Measurements from ENCODE around the gene MMEL1.
"Not testable (repeated sequence)": the region's sequence is repeated elsewhere in the genome, so short reads cannot be mapped to it uniquely, and the experiment has no call there.

The MMEL1 gene

DNA sequence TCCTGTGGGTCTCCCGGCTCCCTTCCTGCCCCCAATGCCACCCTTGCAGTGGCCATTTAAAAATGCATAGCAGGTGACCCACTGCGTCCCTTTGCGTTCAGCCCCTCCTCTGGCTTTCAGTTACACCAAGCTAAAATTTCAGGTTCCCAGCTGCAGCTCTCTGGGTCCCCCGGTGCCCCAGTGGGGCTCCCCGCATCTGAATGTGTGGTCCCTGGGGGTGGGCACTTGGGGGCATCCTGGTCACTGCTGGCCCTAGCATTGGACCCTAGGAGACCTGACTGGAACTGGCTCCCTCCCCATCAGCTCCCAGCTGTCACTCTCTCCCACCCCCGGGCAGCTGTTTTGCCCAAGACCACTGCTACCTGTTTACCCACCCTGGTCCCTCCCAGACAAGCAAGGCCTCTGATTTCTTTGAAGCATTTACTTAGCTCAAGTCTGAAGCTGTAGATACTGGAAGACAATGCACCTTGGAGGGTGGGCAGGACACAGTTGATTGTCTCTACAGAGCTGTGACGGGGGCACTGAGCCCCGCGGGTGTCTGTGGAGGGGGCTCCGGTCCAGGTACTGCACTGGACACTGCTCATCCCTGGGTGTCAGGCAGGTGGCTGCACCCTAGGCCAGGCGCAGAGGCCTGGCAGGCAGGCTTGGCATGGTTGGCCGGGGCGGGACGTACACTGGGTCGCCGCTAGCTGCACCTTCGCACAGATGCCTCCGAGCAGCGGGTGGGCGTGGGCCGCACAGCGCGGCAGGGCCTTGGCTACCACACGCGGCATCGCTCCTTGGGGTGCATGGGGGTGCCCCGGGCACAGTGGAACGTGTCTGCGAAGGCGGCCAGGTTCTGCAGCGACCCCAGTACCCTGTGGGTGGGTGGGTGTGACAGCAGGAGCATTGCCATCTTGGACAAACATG, 42.3 kb downstream of the MMEL1 start:
- DNase-seq = no peak

GRCh38 chr1:2589431-2590232, 43.2 kb downstream of the MMEL1 start:
- DNase-seq = no peak

DNA sequence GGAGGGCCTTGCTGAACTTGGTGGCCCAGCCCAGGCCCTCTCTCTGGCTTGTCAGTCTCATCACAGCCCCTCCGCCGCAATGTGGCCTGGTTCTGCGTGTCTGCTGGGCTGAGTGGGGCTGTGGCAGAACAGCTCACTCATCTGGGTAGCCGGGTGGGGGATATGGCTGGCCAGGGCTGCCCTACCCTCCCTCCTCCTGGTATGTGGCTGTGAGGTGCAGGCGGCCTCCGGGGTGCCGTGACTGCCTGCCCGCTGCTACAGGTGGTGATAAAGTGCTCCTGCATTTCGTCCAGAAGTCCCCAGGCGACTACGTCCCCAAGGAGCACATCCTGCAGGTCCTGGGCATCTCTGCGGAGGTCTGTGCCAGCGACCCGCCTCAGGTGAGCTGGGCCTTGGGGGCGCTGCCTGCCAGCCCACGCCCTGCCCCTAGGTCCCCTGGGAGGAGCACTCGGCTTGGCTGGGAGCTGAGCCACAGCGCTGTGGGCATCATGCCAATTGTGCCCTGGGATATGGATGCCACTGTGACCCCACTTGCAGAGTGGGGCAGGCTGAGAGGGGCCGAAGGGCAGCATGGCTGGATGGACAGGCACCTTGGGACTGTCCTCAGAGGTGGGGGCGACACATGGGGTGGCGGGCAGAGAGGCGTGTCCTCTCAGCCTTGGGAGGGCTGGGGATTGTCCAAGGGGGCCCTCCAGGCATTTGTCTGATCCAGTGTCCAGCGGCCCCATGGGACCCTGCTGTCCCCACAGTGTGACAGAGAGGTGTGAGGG, 44.0 kb downstream of the MMEL1 start:
- DNase-seq = no peak

DNA sequence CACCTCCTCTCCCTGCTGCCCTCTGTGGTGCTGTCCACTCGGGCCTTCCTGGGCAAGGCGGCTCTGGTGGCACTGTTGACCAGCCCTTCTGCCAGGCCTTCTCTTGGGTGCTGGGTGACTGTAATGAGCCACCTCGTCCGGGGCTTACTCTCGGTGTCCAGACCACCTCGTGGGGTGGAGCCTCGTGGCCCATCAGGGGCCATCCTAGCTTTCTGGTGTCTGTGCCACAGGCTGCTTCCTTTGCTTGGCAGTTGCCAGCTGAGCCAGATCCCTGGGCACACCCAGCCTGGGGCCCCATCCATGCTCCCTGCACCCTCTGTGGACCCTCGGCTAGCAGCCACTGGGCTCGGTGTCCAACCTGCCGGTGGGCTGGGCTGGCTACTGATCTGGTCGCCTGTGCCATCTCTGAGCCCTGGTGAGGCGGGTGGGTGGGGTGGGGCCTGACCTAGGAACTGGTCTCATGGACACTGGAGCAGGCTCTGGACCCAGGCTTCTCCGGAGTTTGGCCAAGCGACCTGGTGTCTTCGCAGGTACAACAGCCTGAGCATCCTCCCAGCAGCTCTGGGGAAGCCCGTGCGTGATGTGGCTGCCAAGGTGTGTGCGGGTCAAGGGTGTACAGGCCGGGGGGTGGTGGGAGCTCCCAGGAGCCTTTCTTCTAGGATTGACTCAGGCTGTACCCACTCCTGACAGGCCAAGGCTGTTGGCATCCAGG, 44.8 kb downstream of the MMEL1 start:
- no peak for DNase-seq

DNA sequence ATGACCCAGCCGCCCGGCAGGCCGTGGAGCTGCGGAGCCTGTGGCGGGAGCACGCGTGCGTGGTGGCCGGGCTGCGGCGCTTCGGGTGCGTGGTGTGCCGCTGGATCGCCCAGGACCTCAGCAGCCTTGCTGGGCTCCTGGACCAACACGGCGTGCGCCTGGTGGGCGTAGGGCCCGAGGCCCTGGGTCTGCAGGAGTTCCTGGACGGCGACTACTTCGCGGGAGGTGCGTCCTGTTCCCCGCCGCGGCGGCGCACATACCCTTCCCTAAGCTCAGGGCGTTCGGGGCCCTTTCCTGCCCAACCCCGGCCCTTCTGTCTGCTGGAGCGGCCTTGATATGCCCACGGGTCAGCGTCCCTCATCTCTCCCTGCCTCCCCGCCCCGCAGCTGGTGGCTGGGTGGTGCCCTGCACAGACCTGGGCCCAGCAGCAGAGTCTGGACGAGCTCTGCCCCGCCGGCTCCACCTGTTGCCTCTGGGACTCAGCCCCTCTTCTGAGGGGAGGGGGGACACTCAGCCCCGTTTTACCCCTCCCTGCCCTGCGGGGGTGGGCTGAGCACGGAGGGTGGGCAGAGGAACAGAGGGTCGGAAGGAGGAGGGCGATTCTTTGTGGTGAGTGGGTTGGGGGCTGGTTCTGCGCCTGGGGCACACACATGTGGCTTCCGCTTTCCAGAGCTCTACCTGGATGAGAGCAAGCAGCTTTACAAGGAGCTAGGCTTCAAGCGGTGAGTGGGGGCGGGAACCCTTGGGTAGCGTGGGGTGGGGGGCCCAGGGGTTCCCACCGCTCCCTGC, 45.6 kb downstream of the MMEL1 start:
- peak in 1 of 2 experiments; percentile 32 for DNase-seq

DNA sequence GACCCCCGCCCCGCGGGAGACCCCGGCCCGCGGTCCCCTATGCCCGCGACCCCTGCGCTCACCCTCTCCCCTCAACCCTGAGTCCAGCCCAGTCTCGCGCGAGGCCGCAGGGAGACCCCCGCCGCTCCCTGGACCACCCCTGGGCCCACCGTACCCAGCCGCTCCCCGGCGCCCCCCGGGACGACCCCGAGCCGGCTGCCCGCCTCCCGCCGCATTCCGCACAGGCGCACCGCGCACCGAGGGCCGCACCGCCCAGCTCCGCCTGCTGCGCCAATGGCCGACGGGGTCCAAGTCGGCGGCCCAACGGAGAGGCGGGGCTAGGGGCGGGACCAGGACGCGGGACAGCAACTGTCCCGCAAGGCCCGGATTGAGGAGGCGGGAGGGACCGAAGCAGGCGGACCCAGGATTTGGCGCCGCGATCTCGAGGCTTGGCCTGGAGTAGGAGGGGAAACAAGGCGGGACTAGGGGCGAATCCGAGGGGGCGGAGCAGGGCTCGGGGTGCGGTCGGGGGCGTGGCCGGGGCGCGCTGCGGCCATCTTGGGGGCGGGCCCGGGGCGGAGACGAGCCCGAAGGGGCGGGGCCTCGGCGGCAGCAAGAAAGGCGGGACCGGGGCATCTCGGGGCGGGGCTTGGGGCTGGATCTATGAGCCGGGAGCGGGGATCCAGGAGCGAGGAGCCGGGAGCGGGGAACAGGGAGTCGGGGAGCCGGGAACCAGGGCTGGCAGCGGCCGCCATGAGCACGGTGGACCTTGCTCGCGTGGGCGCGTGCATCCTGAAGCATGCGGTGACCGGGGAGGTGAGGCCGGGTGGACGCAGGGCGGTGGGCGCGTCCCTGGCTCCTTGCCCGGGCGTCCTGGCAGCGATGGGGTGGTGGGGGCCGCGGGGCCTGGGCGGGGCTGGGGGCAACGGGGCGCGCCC, 46.4 kb downstream of the MMEL1 start, which contains the start of gene PRXL2B:
TSS of gene PRXL2B (plus strand) at position 624 of the 917 bp plus-strand sequence. CDS start at position 733, 109 bp downstream.
- peak; percentile 97 to 99 for DNase-seq

DNA sequence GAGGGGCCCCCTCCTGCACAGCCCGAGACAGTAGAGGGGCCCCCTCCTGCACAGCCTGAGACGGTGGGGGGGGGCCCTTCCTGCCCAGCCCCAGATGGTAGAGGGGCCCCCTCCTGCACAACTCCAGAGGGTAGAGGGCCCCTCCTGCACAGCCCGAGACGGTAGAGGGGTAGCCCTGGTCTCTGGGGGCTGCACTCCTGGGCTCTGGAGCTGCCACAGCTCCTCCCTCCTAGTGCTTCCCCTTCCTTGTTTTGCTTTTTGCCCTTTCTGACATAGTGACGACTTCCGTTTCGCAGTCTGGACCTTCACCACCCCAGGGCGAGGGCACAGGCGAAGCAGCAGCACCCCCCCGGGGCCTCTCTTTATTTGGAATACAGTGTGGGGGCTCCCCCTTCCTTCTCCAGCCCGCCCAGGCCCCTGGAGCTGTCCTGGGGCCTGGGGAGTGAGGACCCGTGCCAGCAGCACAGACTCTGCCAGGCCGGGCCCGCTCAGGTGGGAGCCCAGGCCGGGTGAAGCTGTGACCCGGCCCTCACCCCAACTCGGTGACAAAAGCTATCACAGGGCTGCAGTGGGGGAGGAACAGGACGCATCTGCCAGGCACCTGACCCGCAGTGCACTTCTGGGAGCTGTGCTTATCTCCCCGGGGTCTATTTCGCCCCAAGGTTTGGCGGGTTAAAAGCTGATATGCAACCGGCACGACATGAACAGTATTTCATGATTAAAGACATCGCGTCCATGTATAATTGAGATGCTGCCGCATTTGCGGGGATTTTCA, 47.3 kb downstream of the MMEL1 start:
- DNase-seq = peak; percentile 18 to 34

DNA sequence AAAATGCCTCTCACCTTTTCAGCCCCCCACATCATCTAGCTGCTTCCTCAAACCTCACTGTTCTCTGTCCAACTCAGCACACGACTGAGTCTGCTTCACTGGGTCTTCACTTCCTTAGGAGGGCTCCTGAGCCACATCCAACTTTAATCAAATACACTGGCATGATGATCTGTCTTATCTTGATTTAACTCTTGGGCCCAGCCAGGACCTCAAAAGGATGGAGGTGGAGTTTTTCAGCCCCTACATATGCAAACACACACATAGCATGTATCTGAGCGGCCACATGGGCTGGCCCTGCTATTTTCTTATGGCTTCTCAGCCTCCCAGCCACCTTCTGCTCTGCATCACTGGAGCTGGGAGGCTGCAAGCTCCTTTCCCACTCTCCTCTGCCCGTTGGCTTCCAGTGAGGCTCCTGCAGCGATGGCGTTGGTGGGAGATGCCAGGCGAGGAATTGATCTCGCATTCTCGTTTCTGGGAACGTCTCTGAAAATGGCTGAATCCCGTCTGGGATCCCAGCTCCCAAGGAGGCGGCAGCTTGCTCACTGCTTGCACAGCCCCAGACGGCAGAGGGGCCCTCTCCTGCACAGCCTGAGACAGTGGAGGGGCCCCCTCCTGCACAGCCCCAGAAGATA, 48.0 kb downstream of the MMEL1 start:
- no peak for DNase-seq

DNA sequence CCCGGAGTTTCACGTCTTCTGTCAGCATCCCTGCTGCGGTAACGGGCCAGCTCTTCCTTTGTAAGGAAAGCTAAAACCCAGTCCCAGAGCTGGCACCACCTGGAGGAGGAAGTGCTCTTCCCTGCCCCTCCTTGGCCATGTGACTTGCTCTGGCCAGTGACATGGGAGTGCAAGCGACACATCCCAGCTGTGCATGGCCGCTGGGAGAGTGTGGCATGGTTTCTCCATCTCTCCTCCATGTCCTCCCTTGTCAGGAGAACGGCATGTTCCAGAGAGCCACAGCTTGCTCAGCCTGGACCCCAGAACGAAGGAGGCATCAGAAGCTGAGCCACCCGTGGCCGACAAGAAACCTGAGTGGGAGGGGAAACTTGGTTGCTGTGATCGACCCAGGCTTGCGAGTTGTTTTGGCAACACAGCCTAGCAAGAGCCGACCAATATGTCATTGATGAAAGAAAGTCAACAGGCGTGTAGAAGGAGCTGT, 48.9 kb downstream of the MMEL1 start:
- no peak for DNase-seq

GRCh38 chr1:2583331-2583791, 49.5 kb downstream of the MMEL1 start:
- no peak for DNase-seq

DNA sequence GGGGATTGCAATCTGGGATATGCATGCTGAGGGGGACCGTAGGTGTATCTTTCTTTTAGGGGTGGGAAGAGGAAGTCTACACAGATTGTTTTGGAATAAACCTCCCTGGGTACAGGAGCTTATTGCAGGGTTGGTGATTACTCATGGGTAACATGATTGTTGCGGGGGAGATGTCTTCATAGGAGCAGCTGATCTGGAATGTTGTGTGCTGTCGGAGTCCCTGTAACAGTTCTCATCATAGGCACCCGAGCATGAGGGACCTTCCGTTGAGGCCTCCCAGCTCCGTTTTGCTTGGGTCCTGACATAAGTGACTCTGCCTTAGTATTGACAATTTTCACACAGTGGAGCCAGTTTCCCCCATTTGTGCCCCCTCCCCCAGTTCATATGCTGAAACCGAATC, 50.4 kb downstream of the MMEL1 start:
- no peak for DNase-seq

DNA sequence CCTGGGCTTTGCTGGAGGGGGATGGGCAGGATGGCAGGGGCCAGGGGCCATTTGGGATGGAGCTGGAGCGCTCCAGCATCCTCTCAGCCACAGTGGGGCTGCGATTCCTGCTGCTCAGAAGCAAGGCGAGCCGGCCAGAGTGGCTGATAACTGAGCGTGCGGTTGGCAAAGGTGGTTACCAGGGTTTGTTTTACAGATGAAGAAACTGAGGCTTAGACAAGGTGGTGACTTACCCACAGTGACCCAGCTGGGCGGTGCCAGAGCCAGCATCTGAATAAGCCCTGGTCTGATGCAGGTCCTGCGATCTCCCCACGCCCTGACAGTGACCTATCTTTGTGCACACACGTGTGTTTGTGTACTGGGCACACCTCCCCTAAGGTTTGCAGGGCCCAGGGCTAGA, 52.1 kb downstream of the MMEL1 start:
- no peak for DNase-seq

GRCh38 chr1:2578758-2579118, 54.1 kb downstream of the MMEL1 start:
- no peak for DNase-seq

DNA sequence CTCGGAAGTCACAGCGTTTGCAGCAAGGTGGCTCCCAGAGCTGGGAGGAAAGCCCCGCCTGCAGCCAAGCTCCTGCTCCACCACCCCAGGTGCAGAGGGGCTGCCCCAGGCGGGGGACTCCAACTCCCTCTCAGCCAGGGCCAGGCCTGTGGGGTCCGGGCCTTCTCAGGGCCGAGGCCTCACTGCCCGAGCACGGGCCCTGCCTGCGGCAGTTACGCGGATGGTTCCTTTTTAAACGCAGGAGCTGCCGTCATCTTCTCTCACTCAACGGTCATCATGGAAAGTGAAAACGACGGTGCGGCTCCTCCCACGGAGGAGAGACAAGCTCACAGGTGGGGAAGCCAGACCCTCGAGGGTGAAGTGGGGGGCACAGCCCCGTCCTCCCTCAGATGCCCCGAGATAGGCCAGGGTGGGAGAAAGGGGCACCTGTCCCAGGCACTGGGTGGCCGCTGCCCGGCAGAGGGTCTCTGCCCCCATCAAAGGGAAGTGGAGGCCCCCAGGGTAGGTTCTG, 55.2 kb downstream of the MMEL1 start:
- DNase-seq = not testable (repeated sequence)

DNA sequence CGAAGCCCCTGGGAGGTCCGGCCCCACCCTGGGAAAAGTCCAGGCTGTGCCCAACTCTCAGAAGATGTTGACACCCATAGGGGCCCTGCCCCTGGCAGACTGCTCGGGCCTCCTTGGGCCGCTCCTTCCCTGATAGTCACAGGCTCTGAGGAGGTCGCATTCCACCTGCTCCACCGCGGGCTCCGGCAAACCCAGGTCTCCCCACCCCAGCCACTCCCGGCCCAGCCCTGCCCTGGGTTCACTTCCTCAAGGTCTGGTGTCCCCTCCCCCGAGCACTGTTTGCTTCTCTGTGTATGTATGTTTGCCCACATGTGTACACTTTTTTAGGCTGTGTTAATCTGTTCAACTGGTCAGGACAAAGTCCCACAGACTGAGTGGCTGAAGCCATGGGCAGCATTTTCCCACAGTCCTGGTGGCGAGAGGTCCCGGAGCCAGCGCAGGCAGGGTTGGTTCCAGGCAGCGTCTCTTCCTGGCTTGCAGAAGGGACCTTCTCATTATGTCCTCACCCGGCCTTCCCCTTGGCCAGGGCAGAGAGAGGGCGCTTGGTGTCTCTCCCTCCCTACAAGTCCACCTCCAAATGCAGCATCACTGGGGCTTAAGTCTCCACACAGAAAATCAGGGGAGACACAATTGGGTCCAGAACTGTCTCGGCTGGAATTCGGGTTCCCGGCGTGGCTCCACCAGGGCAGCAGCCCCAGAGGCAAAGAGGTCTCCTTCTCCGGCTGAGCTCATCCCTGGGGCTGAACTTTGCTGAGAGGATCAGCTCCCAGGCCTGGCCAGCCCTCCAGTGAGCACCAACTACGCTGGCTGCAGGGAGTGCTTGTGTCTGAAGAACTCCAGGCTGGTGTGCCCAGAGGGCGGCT, 56.8 kb downstream of the MMEL1 start:
- no peak for DNase-seq

DNA sequence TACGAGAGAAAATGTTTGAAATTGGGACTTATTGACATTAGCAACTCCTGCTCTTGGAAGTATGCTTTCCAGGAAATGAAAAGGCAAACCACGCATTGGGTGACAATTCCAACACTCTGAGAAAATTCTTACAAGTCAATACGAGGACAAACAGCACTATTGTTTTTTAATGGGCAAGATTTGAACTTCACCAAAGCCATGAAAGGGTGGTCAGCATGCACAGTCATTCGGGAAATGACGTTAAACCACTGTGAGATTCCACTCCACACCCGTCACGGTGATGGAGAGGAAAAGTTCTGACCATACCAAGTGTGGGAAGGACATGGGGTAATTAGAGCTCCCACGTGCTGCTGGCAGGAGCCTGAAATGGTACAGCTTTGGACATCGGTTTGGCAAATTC, 58.5 kb downstream of the MMEL1 start:
- DNase-seq = no peak

DNA sequence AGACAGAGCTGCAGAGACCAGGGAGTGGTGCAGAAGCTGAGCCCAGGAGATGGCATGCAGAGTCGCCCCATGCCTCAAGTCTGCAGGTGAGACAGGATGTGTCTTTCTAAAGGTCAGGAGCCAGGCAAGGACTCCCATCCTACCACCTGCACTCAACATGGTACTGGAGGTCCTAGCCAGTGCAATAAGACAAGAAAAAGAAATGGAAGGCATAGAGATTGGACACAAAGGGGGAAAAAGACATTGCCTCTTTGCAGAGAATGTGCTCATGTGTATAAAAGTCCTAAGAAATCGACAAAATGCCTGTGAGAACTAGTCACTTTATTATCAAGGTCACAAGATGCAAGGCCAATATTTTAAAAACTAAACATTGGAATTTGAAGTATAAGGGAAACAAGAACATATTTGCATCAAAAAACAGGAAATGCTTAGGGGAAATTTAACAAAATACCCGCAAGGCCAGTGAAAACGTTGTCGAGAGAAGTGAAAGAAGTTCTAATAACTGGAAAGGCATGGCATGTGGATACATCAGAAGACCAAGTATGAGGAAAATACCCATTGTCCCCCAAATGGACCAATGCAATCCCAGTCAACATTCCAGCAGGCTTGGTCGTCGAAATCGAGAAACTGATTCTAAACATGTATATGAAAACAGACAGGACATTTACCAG, 59.4 kb downstream of the MMEL1 start:
- no peak for DNase-seq

Measured in NCI-H446 (cell line).